Measurements from ENCODE around the gene TMEFF1. TPM values are rescaled to one million over a fixed set of nuclear protein-coding genes. Genes with fewer than 3 reads are reported as not detected.

Gene TMEFF1, protein sequence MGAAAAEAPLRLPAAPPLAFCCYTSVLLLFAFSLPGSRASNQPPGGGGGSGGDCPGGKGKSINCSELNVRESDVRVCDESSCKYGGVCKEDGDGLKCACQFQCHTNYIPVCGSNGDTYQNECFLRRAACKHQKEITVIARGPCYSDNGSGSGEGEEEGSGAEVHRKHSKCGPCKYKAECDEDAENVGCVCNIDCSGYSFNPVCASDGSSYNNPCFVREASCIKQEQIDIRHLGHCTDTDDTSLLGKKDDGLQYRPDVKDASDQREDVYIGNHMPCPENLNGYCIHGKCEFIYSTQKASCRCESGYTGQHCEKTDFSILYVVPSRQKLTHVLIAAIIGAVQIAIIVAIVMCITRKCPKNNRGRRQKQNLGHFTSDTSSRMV
- 0.06 TPM in 1 of 3 replicates, not detected in the others for polyA plus RNA-seq
- not detected for polyA plus RNA-seq (2011; ENCODE audit: low read depth)
- polyA plus RNA-seq (2011; cell fraction: cytosol; rRNA removed): 0.04 TPM in 1 of 2 replicates, not detected in the other
- 0.08 and 0.24 TPM in 2 replicates for polyA plus RNA-seq (2011; cell fraction: nucleus; rRNA removed)
- 0.17 TPM in 1 of 2 replicates, not detected in the other for polyA plus RNA-seq (2012; ENCODE audit: low replicate concordance)
- not detected in 3 replicates for polyA minus RNA-seq
- polyA minus RNA-seq (2011; cell fraction: cytosol; rRNA and poly(A)+ RNA removed): not detected
- polyA minus RNA-seq (2011; cell fraction: nucleus; rRNA and poly(A)+ RNA removed): 0.32 TPM in 1 of 2 replicates, not detected in the other

DNA sequence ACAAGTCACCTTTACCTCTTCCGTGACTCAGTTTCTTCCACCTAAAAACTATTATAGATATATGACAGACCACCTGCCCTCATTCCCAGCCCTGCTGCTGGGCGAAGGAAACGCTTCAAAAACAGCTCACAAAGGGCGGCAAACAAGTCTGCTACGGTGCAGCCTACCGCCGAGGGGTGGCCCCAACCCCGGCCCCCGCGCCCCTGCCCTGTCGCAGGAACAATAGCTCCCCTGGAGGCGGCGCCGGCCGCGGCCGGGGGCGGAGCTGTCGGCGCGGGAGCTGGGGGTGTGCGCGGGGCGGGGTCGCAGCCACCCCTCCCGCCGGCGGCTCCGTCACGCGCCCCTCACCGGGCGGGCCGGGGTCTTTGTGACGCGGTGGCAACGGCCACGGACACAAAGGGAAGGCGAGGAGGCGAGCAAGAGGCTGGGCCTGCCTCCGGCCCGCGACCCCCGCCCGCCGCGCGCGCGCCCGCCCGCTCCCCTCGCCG, at the start of gene TMEFF1:
Gene TMEFF1, plus strand, starts transcription at position 362 of the 488 bp plus-strand sequence. CDS start 396 bp downstream, outside the sequence.
- peak within 1 kb of the TSS; percentile 50 to 61 (median 54) for H3K4me3 ChIP-seq (ENCODE audit: control insufficient read depth in 2 of 3, extremely low read depth in 1 of 3, insufficient read depth in 2 of 3, low read depth in 1 of 3, low read length in 3 of 3)
- H3K9ac ChIP-seq (ENCODE audit: control insufficient read depth, extremely low read depth, insufficient read depth, low read length): peak within 1 kb of the TSS; percentile 50
- H3K9me3 ChIP-seq (ENCODE audit: control insufficient read depth, low read depth, low read length): no peaks in the 10 kb centered on the region
- no peaks in the 10 kb centered on the region for H3K4me1 ChIP-seq (ENCODE audit: control insufficient read depth, extremely low read depth, insufficient read depth, low read length)
- no peaks in the 10 kb centered on the region for H3K79me2 ChIP-seq (ENCODE audit: control insufficient read depth, insufficient read depth, low read length)
- TF ChIP-seq, protein P1, sequence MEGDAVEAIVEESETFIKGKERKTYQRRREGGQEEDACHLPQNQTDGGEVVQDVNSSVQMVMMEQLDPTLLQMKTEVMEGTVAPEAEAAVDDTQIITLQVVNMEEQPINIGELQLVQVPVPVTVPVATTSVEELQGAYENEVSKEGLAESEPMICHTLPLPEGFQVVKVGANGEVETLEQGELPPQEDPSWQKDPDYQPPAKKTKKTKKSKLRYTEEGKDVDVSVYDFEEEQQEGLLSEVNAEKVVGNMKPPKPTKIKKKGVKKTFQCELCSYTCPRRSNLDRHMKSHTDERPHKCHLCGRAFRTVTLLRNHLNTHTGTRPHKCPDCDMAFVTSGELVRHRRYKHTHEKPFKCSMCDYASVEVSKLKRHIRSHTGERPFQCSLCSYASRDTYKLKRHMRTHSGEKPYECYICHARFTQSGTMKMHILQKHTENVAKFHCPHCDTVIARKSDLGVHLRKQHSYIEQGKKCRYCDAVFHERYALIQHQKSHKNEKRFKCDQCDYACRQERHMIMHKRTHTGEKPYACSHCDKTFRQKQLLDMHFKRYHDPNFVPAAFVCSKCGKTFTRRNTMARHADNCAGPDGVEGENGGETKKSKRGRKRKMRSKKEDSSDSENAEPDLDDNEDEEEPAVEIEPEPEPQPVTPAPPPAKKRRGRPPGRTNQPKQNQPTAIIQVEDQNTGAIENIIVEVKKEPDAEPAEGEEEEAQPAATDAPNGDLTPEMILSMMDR (optimal IDR thresholded peaks at IDR 0.05 in 1 of 3, IDR thresholded peaks at IDR 0.05 in 1 of 3, conservative IDR thresholded peaks at IDR 0.05 in 1 of 3; ENCODE audit: extremely low read depth in 1 of 3, insufficient read depth in 2 of 3, low read length in 3 of 3): no peak
- no peak for TF ChIP-seq EZH2 (IDR thresholded peaks at IDR 0.05; ENCODE audit: low read length)
- no peaks in the 10 kb centered on the region for H3K27me3 ChIP-seq (ENCODE audit: control insufficient read depth, extremely low read depth, insufficient read depth, low read length)
- peak within 1 kb of the TSS; percentile 80 for H2AFZ ChIP-seq (ENCODE audit: control insufficient read depth, low read length)
- no peaks in the 10 kb centered on the region for H4K20me1 ChIP-seq (ENCODE audit: control insufficient read depth, extremely low read depth, insufficient read depth, low read length)
- FAIRE-seq (no peak), DNase-seq (ENCODE audit: low read depth, low spot score) (no peak)
- no peaks in the 10 kb centered on the region for H3K36me3 ChIP-seq (ENCODE audit: control insufficient read depth in 2 of 2, extremely low read depth in 1 of 2, insufficient read depth in 2 of 2, low read length in 2 of 2)
- dilution Hi-C loops (cut with MboI; ENCODE audit: extremely low pct_ligation_motif_present, low sequenced_read_pairs): no loop called here
- H3K27ac ChIP-seq (ENCODE audit: control insufficient read depth, insufficient read depth, low read length): no peak within 1 kb of the TSS
- H3K4me2 ChIP-seq (ENCODE audit: control insufficient read depth, extremely low read depth, insufficient read depth, low read depth, low read length): peak within 1 kb of the TSS; percentile 60
- H3K9me1 ChIP-seq (ENCODE audit: control insufficient read depth, extremely low read depth, insufficient read depth, low read length): no peaks in the 10 kb centered on the region

DNA sequence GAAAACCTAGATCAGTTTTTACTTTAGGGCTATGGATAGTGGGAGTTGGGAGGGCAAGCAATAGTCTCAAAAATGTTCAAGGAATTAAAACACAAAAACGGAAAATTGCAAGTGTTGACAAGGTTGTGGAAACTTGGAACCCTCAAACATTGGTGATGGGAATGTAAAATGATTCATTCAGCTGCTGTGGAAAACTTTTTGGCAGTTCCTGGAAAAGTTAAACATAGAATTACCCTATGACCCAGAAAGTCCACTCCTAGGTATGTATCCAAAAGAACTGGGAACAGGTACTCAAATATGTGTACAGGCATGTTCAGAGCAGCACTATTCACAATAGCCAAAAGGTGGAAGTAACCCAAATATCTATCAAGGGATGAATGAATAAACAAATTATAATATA, 47.2 kb upstream of the TMEFF1 start:
- no peaks in the 10 kb centered on the region for H3K36me3 ChIP-seq (ENCODE audit: control insufficient read depth in 2 of 2, extremely low read depth in 1 of 2, insufficient read depth in 2 of 2, low read length in 2 of 2)
- no peak overlapping the region for H2AFZ ChIP-seq (ENCODE audit: control insufficient read depth, low read length)
- H3K4me2 ChIP-seq (ENCODE audit: control insufficient read depth, extremely low read depth, insufficient read depth, low read depth, low read length): peak overlapping the region; percentile 94
- peak overlapping the region; percentile 95 for H3K9ac ChIP-seq (ENCODE audit: control insufficient read depth, extremely low read depth, insufficient read depth, low read length)
- no peak for TF ChIP-seq EZH2 (IDR thresholded peaks at IDR 0.05; ENCODE audit: low read length)
- TF ChIP-seq, protein P1 (optimal IDR thresholded peaks at IDR 0.05 in 1 of 3, IDR thresholded peaks at IDR 0.05 in 1 of 3, conservative IDR thresholded peaks at IDR 0.05 in 1 of 3; ENCODE audit: extremely low read depth in 1 of 3, insufficient read depth in 2 of 3, low read length in 3 of 3): no peak
- FAIRE-seq: no peak
- H3K79me2 ChIP-seq (ENCODE audit: control insufficient read depth, insufficient read depth, low read length): peaks cover 25% of the 10 kb centered on the region
- no peaks in the 10 kb centered on the region for H4K20me1 ChIP-seq (ENCODE audit: control insufficient read depth, extremely low read depth, insufficient read depth, low read length)
- no peaks in the 10 kb centered on the region for H3K27me3 ChIP-seq (ENCODE audit: control insufficient read depth, extremely low read depth, insufficient read depth, low read length)
- no peaks in the 10 kb centered on the region for H3K9me1 ChIP-seq (ENCODE audit: control insufficient read depth, extremely low read depth, insufficient read depth, low read length)
- H3K27ac ChIP-seq (ENCODE audit: control insufficient read depth, insufficient read depth, low read length): peak overlapping the region; percentile 99
- peaks cover 35% of the 10 kb centered on the region for H3K4me1 ChIP-seq (ENCODE audit: control insufficient read depth, extremely low read depth, insufficient read depth, low read length)
- DNase-seq (ENCODE audit: low read depth, low spot score): no peak
- peak overlapping the region in 2 of 3 experiments; percentile 92 to 93 for H3K4me3 ChIP-seq (ENCODE audit: control insufficient read depth in 2 of 3, extremely low read depth in 1 of 3, insufficient read depth in 2 of 3, low read depth in 1 of 3, low read length in 3 of 3)
- no peaks in the 10 kb centered on the region for H3K9me3 ChIP-seq (ENCODE audit: control insufficient read depth, low read depth, low read length)
- dilution Hi-C loops (cut with MboI; ENCODE audit: extremely low pct_ligation_motif_present, low sequenced_read_pairs): no loop called here
